Measurements from ENCODE around the gene DPY19L2. TPM values are rescaled to one million over a fixed set of nuclear protein-coding genes. Genes with fewer than 3 reads are reported as not detected.
A peak's percentile ranks its signal among the peaks of the same experiment; 100 is the strongest.
"Not testable (repeated sequence)": the region's sequence is repeated elsewhere in the genome, so short reads cannot be mapped to it uniquely, and the experiment has no call there.

Gene DPY19L2
- total RNA-seq, 1 donor, result 2.3 TPM

- not testable (repeated sequence) for H3K4me3 ChIP-seq (ENCODE audit: low read depth, low read length)
- peak; percentile 28 for DNase-seq (ENCODE audit: low read depth)
Measured at GRCh38 chr12:63680758-63681157, 12.5 kb upstream of the DPY19L2 start.

DNA sequence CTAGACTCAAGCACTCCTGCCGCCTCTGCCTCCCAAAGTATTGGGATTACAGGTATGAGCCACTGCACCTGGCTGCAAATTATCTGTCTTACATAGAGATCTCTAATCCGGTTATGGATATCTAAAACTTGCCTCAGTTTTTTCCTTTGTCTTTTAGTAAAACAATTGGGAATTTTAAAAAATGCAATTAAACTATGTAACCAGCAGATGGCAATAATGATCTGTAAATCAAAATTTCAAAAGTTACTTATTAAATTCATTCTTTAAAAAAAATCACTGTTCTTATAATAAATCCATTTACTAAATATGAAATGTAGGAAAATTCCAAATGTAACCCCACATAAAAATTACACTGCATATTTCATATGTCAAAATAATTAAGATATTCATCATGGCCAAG, 4.3 kb upstream of the DPY19L2 start:
- not testable (repeated sequence) for H3K4me3 ChIP-seq (ENCODE audit: low read depth, low read length)
- peak; percentile 15 for DNase-seq (ENCODE audit: low read depth)

GRCh38 chr12:63669936-63670335, 1.6 kb upstream of the DPY19L2 start:
- DNase-seq (ENCODE audit: low read depth); H3K4me3 ChIP-seq (ENCODE audit: low read depth, low read length): not testable (repeated sequence)

DNA sequence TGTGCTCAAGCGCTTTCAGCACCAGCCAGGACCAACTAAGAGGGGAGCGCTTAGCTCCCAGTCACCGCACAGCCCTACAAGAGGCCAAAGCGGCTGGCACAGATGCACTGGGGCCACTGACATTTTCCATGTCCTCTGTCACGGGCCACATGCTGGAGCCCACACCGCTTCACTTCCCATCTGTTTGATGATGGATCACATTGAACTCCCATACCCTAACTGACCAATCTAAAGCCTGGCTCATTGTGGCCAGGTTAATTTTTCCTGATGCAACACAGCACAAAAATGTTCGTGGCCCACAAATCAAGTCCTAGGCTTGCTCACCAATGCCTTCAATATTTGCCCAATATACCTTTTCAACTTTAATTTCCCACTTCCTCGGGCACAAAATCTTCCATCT, 1.1 kb upstream of the DPY19L2 start:
- not testable (repeated sequence) for DNase-seq (ENCODE audit: low read depth); H3K4me3 ChIP-seq (ENCODE audit: low read depth, low read length)

DNA sequence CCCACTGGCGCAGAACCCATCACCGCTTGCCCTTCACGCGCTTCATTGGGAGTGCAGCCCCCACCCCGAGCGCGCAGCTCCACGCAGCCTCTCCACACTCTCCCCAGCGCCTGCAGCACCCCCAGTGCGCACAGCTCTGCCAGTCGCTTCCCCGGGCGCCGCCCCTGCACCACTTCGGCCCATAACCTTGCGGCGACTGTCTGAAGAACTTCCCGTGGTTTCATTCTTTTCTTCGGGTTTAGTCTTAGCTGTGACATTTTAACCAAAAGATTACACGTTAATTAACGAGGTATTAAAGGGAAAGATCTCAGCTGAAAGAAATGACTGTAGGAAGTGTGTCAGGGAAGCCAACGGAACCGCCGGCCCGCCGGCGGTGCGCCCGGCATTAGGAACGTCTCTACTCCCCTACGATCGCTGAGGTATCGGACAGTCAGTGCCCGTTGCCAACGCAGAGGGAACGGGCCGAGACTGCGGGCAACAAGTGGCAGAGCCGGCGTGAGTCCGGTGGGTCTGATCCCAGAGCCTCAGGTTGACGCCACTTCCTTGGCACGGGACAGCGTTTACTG, 590 bp upstream of the DPY19L2 start:
- peak overlapping the region; percentile 72 for H3K4me3 ChIP-seq (ENCODE audit: low read depth, low read length)
- peak; percentile 28 for DNase-seq (ENCODE audit: low read depth)

DNA sequence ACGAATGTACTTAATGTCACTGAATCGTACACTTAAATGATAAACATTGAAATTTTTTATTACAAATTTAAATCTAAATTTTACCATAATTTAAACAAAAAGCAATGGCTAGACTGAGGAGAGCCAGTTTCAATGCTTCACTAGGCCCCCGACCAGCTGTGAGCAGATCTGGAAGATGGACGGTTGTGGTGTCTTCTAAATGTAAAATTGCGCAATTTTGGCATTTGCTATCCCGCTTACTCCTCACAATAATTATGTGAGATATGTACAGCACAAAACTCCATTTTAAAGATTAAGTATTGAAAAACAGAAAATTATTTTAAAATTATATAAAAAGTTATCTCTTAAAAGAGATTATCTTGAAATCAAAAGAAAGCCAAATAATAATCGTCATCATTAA, 5.3 kb downstream of the DPY19L2 start:
- not testable (repeated sequence) for H3K4me3 ChIP-seq (ENCODE audit: low read depth, low read length); DNase-seq (ENCODE audit: low read depth)

DNA sequence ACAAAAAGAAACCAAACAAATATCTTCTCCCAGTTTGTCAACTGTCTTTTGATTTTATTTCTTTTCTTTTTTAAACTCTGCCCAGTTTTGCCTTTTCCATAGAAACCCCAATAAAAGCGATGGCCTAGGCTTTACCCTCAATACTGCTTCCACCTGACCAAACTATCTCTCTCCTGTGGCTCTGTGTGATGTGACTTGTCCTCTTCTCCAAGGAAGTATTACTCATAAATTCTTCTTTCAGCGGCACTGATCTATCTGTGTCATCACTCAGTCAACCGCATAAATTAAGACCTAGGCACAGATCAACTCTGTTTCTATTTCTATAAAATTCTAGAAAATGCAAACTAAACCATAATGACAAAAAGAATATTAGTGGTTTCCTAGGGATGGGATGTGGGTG, 9.8 kb downstream of the DPY19L2 start:
- H3K4me3 ChIP-seq (ENCODE audit: low read depth, low read length); DNase-seq (ENCODE audit: low read depth): not testable (repeated sequence)

DNA sequence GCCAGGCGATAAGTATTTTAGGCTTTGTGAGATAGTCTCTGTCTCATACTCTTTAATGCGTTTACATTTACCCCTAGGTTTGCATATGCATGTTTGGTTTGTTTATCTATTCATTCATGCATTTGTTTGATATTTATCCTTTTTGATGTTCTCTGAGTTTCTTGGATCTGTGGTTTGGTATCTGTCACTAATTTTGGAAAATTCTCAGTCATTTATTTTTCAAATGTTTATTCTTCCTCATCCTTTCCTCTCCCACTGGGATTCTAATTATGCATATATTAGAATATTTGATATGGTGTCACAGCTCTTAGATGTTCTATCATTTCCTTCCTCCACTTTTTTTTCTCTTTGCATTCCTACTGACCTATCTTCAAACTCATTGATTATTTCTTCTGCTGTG, 11.9 kb downstream of the DPY19L2 start:
- not testable (repeated sequence) for DNase-seq (ENCODE audit: low read depth); H3K4me3 ChIP-seq (ENCODE audit: low read depth, low read length)

GRCh38 chr12:63655543-63656257, 12.6 kb downstream of the DPY19L2 start:
- H3K4me3 ChIP-seq (ENCODE audit: low read depth, low read length); DNase-seq (ENCODE audit: low read depth): not testable (repeated sequence)

DNA sequence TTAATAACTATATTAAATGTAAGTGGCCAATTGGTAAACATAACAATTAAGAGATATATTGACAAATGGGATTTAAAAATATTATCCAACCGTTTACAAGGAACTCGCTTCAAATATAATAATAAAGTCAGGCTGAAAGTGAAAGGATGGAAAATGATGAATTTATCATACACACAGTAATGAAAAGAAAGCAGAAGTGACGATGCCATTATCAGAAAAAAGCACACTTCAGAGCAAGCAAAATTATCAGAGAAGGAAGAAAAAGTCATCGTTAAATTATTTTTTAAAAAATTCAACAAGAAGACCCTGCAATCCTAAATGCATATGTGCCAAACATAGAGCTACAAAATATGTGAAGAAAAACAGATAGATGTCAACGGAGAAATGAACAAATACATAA, 13.8 kb downstream of the DPY19L2 start:
- H3K4me3 ChIP-seq (ENCODE audit: low read depth, low read length); DNase-seq (ENCODE audit: low read depth): not testable (repeated sequence)

GRCh38 chr12:63649517-63649916, 18.8 kb downstream of the DPY19L2 start:
- DNase-seq (ENCODE audit: low read depth), result peak; percentile 62
- not testable (repeated sequence) for H3K4me3 ChIP-seq (ENCODE audit: low read depth, low read length)

DNA sequence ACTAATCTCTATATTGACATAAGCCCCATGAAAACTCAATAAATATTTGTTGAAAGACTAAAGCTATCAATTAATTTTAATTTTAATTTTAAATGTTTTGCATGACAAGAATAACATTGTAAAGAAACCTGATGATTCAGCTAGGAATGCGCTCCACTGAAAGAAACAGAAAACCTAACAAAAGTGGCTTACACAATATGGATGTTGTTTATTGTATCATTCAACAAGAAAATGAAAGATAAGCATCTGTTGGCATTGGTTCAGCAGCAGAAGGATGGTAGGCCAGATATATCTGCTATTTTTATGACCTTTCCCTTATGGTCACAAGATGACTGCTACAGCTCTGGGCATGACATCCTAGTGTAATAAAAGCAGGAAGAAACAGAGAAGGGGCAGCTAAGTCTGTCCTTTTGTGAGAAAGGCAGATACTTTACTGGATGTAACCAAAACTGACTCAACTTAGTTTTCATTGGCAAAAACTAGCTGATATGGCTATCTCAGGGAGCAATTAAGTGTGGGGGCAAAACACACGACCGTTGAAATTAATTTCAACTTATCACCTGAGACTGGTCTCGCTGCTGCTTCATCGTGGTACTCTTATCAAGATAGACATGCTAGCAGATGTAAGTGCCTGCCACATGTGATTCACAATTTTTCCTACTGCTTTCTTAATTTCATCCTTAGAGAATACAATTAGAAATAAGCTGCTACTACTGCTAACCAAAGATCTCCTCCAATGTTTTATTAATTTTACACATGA, 24.7 kb downstream of the DPY19L2 start:
- H3K4me3 ChIP-seq (ENCODE audit: low read depth, low read length), result not testable (repeated sequence)
- peak; percentile 12 for DNase-seq (ENCODE audit: low read depth)

DNA sequence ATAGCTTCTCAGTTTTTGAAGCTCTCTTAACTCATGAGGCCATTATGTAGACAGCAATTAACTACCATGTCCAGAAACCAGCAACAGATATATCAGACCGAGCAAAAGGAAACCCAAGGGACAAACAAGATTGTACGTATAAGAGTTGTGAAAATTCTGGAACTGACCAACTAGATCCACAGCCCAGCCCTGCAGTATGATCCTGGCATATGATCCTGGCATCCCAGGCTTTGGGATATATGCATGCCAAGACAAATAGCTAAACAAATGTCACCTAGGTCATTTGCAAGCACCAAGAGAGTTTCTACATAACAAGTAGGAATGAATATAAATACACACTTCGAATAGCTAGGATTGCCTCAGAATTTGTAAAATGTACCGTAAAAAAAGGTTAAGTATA, 44.0 kb downstream of the DPY19L2 start:
- H3K4me3 ChIP-seq (ENCODE audit: low read depth, low read length); DNase-seq (ENCODE audit: low read depth): not testable (repeated sequence)

DNA sequence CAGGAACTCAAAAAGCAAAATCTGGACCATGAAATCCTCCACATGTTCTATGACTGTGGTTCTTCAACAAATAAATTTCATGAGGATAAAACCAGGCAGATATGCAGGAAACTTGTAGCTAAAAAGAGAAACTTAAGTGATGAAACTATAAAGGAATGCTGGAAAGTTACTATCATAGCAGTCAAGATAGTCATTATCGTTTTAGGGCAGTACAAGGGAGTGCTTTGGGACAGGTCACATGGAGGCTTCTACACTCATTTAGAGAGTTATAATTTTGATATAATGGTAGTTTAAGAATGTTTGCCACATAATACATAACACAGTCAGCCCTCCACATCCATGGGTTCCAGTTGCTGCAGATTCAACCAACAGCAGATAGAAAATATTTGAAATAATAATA, 52.7 kb downstream of the DPY19L2 start:
- DNase-seq (ENCODE audit: low read depth); H3K4me3 ChIP-seq (ENCODE audit: low read depth, low read length): not testable (repeated sequence)

DNA sequence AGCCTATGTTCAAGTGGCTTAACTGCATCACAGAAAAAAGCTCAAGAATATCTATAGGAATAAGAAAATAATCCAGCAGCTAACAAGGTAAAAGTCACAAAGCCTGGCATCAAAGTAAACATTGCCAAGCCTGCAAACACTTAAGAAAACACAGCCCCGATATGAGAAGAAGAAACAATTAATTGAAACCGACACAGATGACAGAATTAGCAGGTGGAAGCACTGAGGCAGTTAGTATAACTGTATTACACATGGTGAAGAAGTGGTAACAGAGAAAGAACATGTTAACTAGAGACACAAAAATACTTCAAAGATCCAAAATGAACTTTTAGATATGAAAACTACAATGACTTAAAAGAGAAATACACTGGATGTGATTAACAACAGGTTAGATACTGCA, 57.0 kb downstream of the DPY19L2 start:
- DNase-seq (ENCODE audit: low read depth), result not testable (repeated sequence)

DNA sequence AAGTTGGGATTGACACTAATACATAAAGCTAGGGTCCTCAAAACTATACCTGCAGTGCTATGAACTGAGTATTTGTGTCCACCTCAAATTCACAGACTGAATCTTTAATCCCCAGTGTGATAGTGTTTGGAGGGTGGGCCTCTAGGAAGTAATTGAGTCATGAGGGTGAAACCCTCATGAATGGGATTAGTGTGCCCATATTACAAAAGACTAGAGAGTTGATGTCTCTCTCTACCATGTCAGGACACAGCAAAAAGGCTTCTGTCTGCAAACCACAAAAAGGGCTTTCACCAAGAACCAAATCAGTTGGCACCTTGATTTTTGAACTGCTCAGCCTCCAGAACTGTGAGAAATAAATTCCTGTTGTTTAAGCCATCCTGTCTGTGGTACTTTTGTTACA, 59.0 kb downstream of the DPY19L2 start:
- not testable (repeated sequence) for DNase-seq (ENCODE audit: low read depth)

More for the DNA sequence above, 57.0 kb downstream of the DPY19L2 start:
- not testable (repeated sequence) for H3K4me3 ChIP-seq (ENCODE audit: low read depth, low read length)

GRCh38 chr12:63604985-63605384, 63.3 kb downstream of the DPY19L2 start:
- H3K4me3 ChIP-seq (ENCODE audit: low read depth, low read length), result not testable (repeated sequence)

More for the DNA sequence above, 59.0 kb downstream of the DPY19L2 start:
- not testable (repeated sequence) for H3K4me3 ChIP-seq (ENCODE audit: low read depth, low read length)

GRCh38 chr12:63594828-63595227, 73.5 kb downstream of the DPY19L2 start:
- not testable (repeated sequence) for H3K4me3 ChIP-seq (ENCODE audit: low read depth, low read length)
- peak; percentile 0 for DNase-seq (ENCODE audit: low read depth)

More at GRCh38 chr12:63604985-63605384, 63.3 kb downstream of the DPY19L2 start:
- DNase-seq (ENCODE audit: low read depth), result not testable (repeated sequence)

GRCh38 chr12:63584426-63584825, 83.9 kb downstream of the DPY19L2 start:
- not testable (repeated sequence) for H3K4me3 ChIP-seq (ENCODE audit: low read depth, low read length)
- DNase-seq (ENCODE audit: low read depth), result peak; percentile 12

DNA sequence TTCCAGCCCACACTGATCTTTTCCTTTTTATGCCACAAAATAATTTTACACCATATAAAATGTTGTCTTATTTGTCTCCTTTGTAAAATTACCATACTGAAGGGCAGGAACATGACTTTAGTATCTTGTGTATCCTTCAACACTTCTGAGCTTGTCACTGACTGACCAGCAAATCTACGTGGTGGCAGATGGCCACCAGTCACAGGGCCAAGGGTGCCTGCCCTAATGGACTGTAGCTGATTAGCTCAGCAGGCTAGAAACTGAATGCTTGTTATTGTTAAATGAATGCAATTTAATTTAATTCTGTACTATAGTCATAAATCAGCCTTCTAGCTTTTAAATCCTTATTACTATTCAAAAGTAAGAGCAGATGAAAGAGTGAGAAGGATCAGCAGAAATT, 85.0 kb downstream of the DPY19L2 start:
- not testable (repeated sequence) for DNase-seq (ENCODE audit: low read depth)

More for the DNA sequence above, 85.0 kb downstream of the DPY19L2 start:
- H3K4me3 ChIP-seq (ENCODE audit: low read depth, low read length), result not testable (repeated sequence)

All from fibroblast of the aortic adventitia (primary cell).